SU-DHL-6 (cell line): ENCODE results near the gene KRT78.

Source experiments
- H2AFZ ChIP-seq: fragments of 200-600 bp; sonication (generic); 2 replicates; pipeline ENCODE4 v1.6.1; 2014; ENCODE audit warnings: low read depth, mild to moderate bottlenecking, moderate library complexity, mixed read lengths, antibody characterized with exemption, low read length; ENCODE audit not compliant: severe bottlenecking
- H3F3A ChIP-seq: fragments of 200-600 bp; shearing (Covaris generic); 2 replicates; pipeline ENCODE4 v1.6.0; 2016; ENCODE audit warnings: antibody characterized with exemption, mild to moderate bottlenecking; ENCODE audit not compliant: insufficient read depth
- H3K27ac ChIP-seq: fragments of 200-600 bp; sonication (generic); 2 replicates; pipeline ENCODE4 v1.5.1; 2016; ENCODE audit warnings: low read depth, mild to moderate bottlenecking, low read length, moderate library complexity, mixed read lengths
- H3K27me3 ChIP-seq: fragments of 200-600 bp; sonication (generic), shearing (Covaris generic); 2 replicates; pipeline ENCODE4 v1.6.0; 2014; ENCODE audit warnings: mild to moderate bottlenecking, low read length
- H3K36me3 ChIP-seq: fragments of 200-600 bp; sonication (generic); 2 replicates; pipeline ENCODE4 v1.6.1; 2014; ENCODE audit warnings: mild to moderate bottlenecking, low read length, mixed read lengths
- H3K4me2 ChIP-seq: fragments of 300-600, 200-600 bp; shearing (Covaris generic), sonication (generic); 2 replicates; pipeline ENCODE4 v1.6.0; 2014; ENCODE audit warnings: low read length, low read depth, mild to moderate bottlenecking; ENCODE audit not compliant: poor library complexity, severe bottlenecking
- H3K4me3 ChIP-seq: fragments of 200-600 bp; sonication (generic); 2 replicates; pipeline ENCODE4 v1.5.1; 2014; ENCODE audit warnings: antibody characterized with exemption, low read length, mild to moderate bottlenecking, mixed read lengths; ENCODE audit not compliant: insufficient read depth, poor library complexity, severe bottlenecking
- H3K79me2 ChIP-seq: fragments of 200-600 bp; sonication (generic); 2 replicates; pipeline ENCODE4 v1.6.1; 2014; ENCODE audit warnings: mild to moderate bottlenecking, low read length, moderate library complexity; ENCODE audit not compliant: insufficient read depth
- H3K9ac ChIP-seq: fragments of 200-600 bp; sonication (generic); 2 replicates; pipeline ENCODE4 v1.7.0; 2014; ENCODE audit warnings: mild to moderate bottlenecking, low read length
- H3K9me2 ChIP-seq: fragments of 200-600 bp; sonication (generic); replicated peaks from 2 replicates; pipeline ENCODE4 v1.6.1; 2014; ENCODE audit warnings: low read length; ENCODE audit not compliant: insufficient read depth
- H3K9me3 ChIP-seq: fragments of 200-600 bp; sonication (generic); 2 replicates; pipeline ENCODE4 v1.6.1; 2014; ENCODE audit warnings: low read length, mixed read lengths; ENCODE audit not compliant: insufficient read depth
- H4K20me1 ChIP-seq: fragments of 200-600 bp; sonication (generic); 2 replicates; pipeline ENCODE4 v1.6.1; 2014; ENCODE audit warnings: low read depth, mild to moderate bottlenecking, antibody characterized with exemption, low read length, moderate library complexity, mixed read lengths
- EZH2phosphoT487 ChIP-seq: fragments of 200-600 bp; sonication (generic), shearing (Covaris generic); conservative IDR thresholded peaks from 2 replicates; pipeline ENCODE4 v1.6.1; 2018; ENCODE audit warnings: mild to moderate bottlenecking, antibody characterized with exemption, low read length, moderate library complexity, mixed read lengths
- TF ChIP-seq, protein P1 (sequence below): fragments of 200-600 bp; sonication (generic); IDR thresholded peaks from one replicate; pipeline ENCODE4 v1.5.1; 2017; ENCODE audit warnings: antibody characterized with exemption, mild to moderate bottlenecking, low read length, moderate library complexity; ENCODE audit not compliant: insufficient read depth, poor library complexity, severe bottlenecking

KRT78 gene

DNA sequence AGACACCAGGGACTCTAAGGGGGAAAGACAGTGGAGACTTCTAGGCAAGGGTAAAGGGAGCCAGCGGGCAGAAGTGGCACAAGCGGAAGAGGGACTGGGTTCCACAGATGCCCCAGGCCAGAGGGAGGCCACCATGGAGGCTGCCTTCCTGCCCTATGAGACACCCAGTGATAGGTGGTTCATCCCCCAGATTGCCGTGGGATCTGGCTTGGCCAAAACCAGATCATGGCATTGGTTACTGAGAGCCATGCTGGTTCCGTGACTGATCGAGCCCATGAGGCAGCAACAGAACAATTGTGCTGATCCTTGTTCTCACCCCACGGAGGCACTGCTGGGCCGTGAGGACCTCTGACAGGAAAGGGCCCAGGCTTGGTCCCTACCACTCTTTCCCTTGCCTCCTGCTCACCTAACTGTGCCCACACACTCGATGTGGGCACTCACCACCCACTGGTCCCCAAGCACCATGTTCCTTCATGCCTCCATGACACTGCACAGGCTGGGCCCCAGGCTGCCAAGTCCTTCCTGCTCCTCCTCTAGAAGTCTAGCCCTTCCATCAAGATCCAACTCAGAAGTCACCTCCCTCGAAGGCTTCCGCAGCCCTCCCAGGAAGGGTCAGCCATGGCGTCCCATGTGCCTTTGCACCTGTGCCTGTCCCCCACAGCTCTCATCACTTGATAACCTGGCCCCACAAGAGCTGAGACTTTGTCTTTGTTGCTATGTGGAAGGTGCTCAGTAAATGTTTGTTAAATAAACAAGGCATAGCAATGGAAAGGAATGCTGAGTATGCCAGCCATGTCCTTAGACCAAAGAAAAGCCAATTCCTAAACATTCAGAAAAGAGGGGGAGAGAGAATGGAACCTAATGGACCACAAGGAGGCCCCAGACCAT is 21.9 kb downstream of the KRT78 start:
- H3K9ac ChIP-seq = no peak overlapping the region
- no peaks in the 10 kb centered on the region for H3K9me3 ChIP-seq
- H3K4me2 ChIP-seq = no peak overlapping the region
- H3K9me2 ChIP-seq = no peaks in the 10 kb centered on the region
- H3F3A ChIP-seq = no peaks in the 10 kb centered on the region
- no peaks in the 10 kb centered on the region for H4K20me1 ChIP-seq
- 0 out of 2 replicates have a peak, but pooled peaks cover 4% of the 10 kb centered on the region for H3K27me3 ChIP-seq
- H2AFZ ChIP-seq = no peak overlapping the region
- H3K27ac ChIP-seq = no peak overlapping the region
- no peak for TF ChIP-seq EZH2phosphoT487
- TF ChIP-seq, protein P1, sequence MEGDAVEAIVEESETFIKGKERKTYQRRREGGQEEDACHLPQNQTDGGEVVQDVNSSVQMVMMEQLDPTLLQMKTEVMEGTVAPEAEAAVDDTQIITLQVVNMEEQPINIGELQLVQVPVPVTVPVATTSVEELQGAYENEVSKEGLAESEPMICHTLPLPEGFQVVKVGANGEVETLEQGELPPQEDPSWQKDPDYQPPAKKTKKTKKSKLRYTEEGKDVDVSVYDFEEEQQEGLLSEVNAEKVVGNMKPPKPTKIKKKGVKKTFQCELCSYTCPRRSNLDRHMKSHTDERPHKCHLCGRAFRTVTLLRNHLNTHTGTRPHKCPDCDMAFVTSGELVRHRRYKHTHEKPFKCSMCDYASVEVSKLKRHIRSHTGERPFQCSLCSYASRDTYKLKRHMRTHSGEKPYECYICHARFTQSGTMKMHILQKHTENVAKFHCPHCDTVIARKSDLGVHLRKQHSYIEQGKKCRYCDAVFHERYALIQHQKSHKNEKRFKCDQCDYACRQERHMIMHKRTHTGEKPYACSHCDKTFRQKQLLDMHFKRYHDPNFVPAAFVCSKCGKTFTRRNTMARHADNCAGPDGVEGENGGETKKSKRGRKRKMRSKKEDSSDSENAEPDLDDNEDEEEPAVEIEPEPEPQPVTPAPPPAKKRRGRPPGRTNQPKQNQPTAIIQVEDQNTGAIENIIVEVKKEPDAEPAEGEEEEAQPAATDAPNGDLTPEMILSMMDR = no peak
- no peaks in the 10 kb centered on the region for H3K79me2 ChIP-seq
- H3K36me3 ChIP-seq = no peaks in the 10 kb centered on the region
- H3K4me3 ChIP-seq = no peak overlapping the region

DNA sequence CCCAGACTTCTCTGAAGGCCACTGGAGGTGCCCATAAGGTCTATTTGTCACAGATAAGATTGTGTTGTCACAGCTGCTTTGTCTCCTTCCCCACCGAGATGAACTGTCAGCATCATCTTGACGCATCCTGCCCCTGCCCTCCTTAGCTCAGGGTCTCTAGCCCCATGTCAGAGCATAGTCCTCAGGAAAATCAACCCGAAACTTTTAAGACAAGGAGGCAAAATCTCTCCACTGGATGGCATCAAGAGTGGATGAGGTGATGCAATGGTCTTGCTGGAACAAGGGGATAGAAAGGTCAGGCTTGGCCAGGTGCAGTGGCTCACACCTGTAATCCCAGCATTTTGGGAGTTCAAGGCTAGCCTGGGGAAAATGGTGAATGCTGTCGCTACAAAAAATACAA is 22.8 kb downstream of the KRT78 start:
- no peak overlapping the region for H3K9ac ChIP-seq
- H2AFZ ChIP-seq = no peak overlapping the region
- no peaks in the 10 kb centered on the region for H3K9me3 ChIP-seq
- no peak for TF ChIP-seq EZH2phosphoT487
- TF ChIP-seq, protein P1 = no peak
- no peaks in the 10 kb centered on the region for H3K79me2 ChIP-seq
- no peak overlapping the region for H3K4me2 ChIP-seq
- H3K9me2 ChIP-seq = no peaks in the 10 kb centered on the region
- no peaks in the 10 kb centered on the region for H4K20me1 ChIP-seq
- no peak overlapping the region for H3K27ac ChIP-seq
- 0 out of 2 replicates have a peak, but pooled peaks cover 4% of the 10 kb centered on the region for H3K27me3 ChIP-seq
- no peaks in the 10 kb centered on the region for H3F3A ChIP-seq
- no peaks in the 10 kb centered on the region for H3K36me3 ChIP-seq
- H3K4me3 ChIP-seq = no peak overlapping the region

DNA sequence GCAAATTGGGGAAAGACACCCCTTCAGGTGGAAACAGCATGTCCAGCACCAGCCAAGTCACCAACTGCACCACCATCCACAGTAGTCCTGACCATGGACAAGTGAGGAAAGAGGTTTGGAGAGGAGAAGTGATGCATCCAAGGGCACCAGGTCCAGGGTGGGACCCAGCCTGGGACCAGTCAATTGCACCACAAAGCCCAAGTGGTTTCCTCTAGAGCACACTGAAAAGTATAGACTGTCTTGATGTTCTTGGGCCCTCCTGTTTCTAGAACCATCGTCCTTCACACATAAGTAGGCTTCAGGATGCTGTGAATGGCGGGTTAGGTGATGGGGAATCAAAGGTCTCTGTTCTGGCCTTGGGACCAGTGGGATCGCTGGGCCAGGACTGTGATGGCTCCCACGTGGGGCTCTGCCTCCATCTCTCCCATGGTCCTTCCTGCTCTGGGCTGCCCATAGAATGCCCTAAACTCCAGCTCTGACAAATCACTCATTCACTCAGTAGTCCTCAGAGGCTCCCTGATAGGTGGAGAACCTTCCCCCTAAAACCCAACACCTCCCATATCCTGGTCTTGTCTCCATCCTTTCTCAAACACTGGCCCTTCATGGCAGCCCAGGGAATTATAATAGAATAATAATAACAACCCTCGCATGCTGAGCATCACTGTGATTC is 23.9 kb downstream of the KRT78 start:
- Histone ChIP-seq H3K4me2 (no peak overlapping the region), H3K9ac (no peak overlapping the region), H3K27ac (no peak overlapping the region), H3F3A (no peaks in the 10 kb centered on the region), H2AFZ (no peak overlapping the region), H3K79me2 (no peaks in the 10 kb centered on the region), H4K20me1 (no peaks in the 10 kb centered on the region), H3K4me3 (no peak overlapping the region), H3K27me3 (0 out of 2 replicates have a peak, but pooled peaks cover 4% of the 10 kb centered on the region), H3K36me3 (no peaks in the 10 kb centered on the region), H3K9me2 (no peaks in the 10 kb centered on the region), H3K9me3 (no peaks in the 10 kb centered on the region)
- TF ChIP-seq EZH2phosphoT487 = no peak
- TF ChIP-seq, protein P1 = no peak
